SK-N-SH (cell line): ENCODE measurements around the gene SOWAHA. TPM values are rescaled to one million over a fixed set of nuclear protein-coding genes. Genes with fewer than 3 reads are reported as not detected.

Experiments
- CTCF ChIA-PET: fragments of 300-600, 350-600 bp; formaldehyde crosslinking; extraction: SDS; loops from one replicate; lab custom pipeline; 2021; lab: Yijun Ruan, JAX
- POLR2A ChIA-PET: fragments of 350-600 bp; sonication (Branson Sonifier 250); formaldehyde crosslinking; extraction: SDS; loops from one replicate; lab custom pipeline; 2020; ENCODE audit warnings: antibody characterized with exemption, inconsistent platforms; lab: Yijun Ruan, JAX
- DNase-seq: peaks from one replicate; pipeline ENCODE4 v3.0.0; 2012
- H2AFZ ChIP-seq: fragments of 200-600 bp; sonication (generic); 2 replicates; pipeline ENCODE4 v1.8.1; 2016; ENCODE audit warnings: antibody characterized with exemption, mild to moderate bottlenecking, low read depth
- H3F3A ChIP-seq: fragments of 200-600 bp; sonication (generic); replicated peaks from 2 replicates; pipeline ENCODE3; 2016; ENCODE audit warnings: antibody characterized with exemption, mild to moderate bottlenecking; ENCODE audit not compliant: insufficient read depth
- H3K27ac ChIP-seq, 2 experiments: fragments of 200-500 bp in 1 of 2; fragments of 200-600 bp in 1 of 2; sonication (Bioruptor generic) in 1 of 2; sonication (generic), shearing (Covaris generic) in 1 of 2; 2 replicates each; pipeline versions ENCODE4 v1.5.1 to v1.6.1; 2014 to 2016; ENCODE audit warnings: low read depth in 2 of 2, inconsistent platforms in 1 of 2, low read length in 1 of 2, mild to moderate bottlenecking in 1 of 2, mixed read lengths in 1 of 2
- H3K27me3 ChIP-seq: fragments of 200-600 bp; sonication (generic), shearing (Covaris generic); 2 replicates; pipeline ENCODE4 v1.6.1; 2016; ENCODE audit warnings: mixed run types; ENCODE audit not compliant: insufficient read depth
- H3K36me3 ChIP-seq, 2 experiments: fragments of 200-500 bp in 1 of 2; fragments of 200-600 bp in 1 of 2; sonication (Bioruptor generic) in 1 of 2; sonication (generic) in 1 of 2; replicated peaks in 1 of 2; 2 replicates each; pipeline versions ENCODE3 to v1.5.1; 2014 to 2016; ENCODE audit warnings: low read length in 1 of 2, mild to moderate bottlenecking in 1 of 2; ENCODE audit not compliant: insufficient read depth in 2 of 2, control insufficient read depth in 1 of 2
- H3K4me1 ChIP-seq, 2 experiments: fragments of 200-500 bp in 1 of 2; fragments of 200-600 bp in 1 of 2; sonication (Bioruptor generic) in 1 of 2; sonication (generic), shearing (Covaris generic) in 1 of 2; 2 replicates each; pipeline versions ENCODE4 v1.5.1 to v1.6.1; 2014 to 2016; ENCODE audit warnings: low read depth in 1 of 2, low read length in 1 of 2, mixed run types in 1 of 2; ENCODE audit not compliant: insufficient read depth in 2 of 2, control insufficient read depth in 1 of 2
- H3K4me2 ChIP-seq: fragments of 200-600 bp; sonication (generic), shearing (Covaris generic); 2 replicates; pipeline ENCODE4 v1.6.1; 2017; ENCODE audit warnings: mixed run types
- H3K4me3 ChIP-seq, 2 experiments: fragments of 200-500 bp in 1 of 2; fragments of 200-600 bp in 1 of 2; sonication (Bioruptor generic) in 1 of 2; sonication (generic), shearing (Covaris generic) in 1 of 2; 2 replicates each; pipeline versions ENCODE4 v1.5.1 to v1.8.1; 2014 to 2016; ENCODE audit warnings: low read depth in 2 of 2, inconsistent platforms in 1 of 2, low read length in 1 of 2, mild to moderate bottlenecking in 1 of 2, mixed read lengths in 1 of 2, moderate library complexity in 1 of 2
- H3K79me2 ChIP-seq: fragments of 200-600 bp; sonication (generic); 2 replicates; pipeline ENCODE4 v1.8.1; 2017; ENCODE audit warnings: mild to moderate bottlenecking; ENCODE audit not compliant: insufficient read depth
- H3K9ac ChIP-seq: fragments of 200-600 bp; sonication (generic); 2 replicates; pipeline ENCODE4 v1.6.1; 2017; ENCODE audit warnings: mixed run types
- H3K9me2 ChIP-seq: fragments of 200-600 bp; sonication (generic); 2 replicates; pipeline ENCODE4 v1.6.1; 2017; ENCODE audit warnings: mixed run types
- H3K9me3 ChIP-seq: fragments of 200-600 bp; sonication (generic); 2 replicates; pipeline ENCODE4 v1.6.1; 2017; ENCODE audit warnings: mixed run types, mild to moderate bottlenecking, moderate library complexity
- H4K20me1 ChIP-seq: fragments of 200-600 bp; sonication (generic); 2 replicates; pipeline ENCODE4 v1.6.1; 2017; ENCODE audit warnings: mild to moderate bottlenecking, mixed run types; ENCODE audit not compliant: insufficient read depth
- ELF1 ChIP-seq: IDR thresholded peaks from 2 replicates; pipeline ENCODE4 v1.4.0; 2012
- EP300 ChIP-seq, 2 experiments: IDR thresholded peaks; 2 replicates each; pipeline versions ENCODE4 v1.4.0 to v1.6.1; 2012; ENCODE audit warnings: borderline replicate concordance in 1 of 2, low read depth in 1 of 2, low read length in 1 of 2
- FOXJ3 ChIP-seq: sonication (generic); formaldehyde crosslinking; IDR thresholded peaks from 2 replicates; pipeline ENCODE4 v1.5.1; 2020; ENCODE audit warnings: mild to moderate bottlenecking, missing genetic modification reagents
- MEF2A ChIP-seq: IDR thresholded peaks from 2 replicates; pipeline ENCODE4 v1.4.0; 2012; ENCODE audit warnings: low read depth, borderline replicate concordance
- NFIC ChIP-seq: IDR thresholded peaks from 2 replicates; pipeline ENCODE4 v1.4.0; 2012; ENCODE audit warnings: borderline replicate concordance
- NRF1 ChIP-seq: IDR thresholded peaks from 2 replicates; pipeline ENCODE4 v1.6.1; 2012; ENCODE audit warnings: low read depth, mild to moderate bottlenecking, low read length
- RAD21 ChIP-seq: IDR thresholded peaks from 2 replicates; pipeline ENCODE4 v1.6.1; 2012; ENCODE audit warnings: mild to moderate bottlenecking, low read length
- RCOR1 ChIP-seq: fragments of 150-350 bp; IDR thresholded peaks from 2 replicates; pipeline ENCODE4 v1.6.1; 2017; ENCODE audit warnings: antibody characterized with exemption, low read length
- RXRA ChIP-seq: IDR thresholded peaks from 2 replicates; pipeline ENCODE4 v1.4.0; 2012; ENCODE audit warnings: low read depth, mild to moderate bottlenecking, borderline replicate concordance
- SIN3A ChIP-seq: IDR thresholded peaks from 2 replicates; pipeline ENCODE4 v1.6.1; 2012; ENCODE audit warnings: low read depth, mild to moderate bottlenecking, low read length, moderate library complexity, borderline replicate concordance
- TCF12 ChIP-seq: IDR thresholded peaks from 2 replicates; pipeline ENCODE4 v1.4.0; 2012
- TEAD4 ChIP-seq: IDR thresholded peaks from 2 replicates; pipeline ENCODE4 v1.4.0; 2012; ENCODE audit warnings: mild to moderate bottlenecking, borderline replicate concordance; ENCODE audit not compliant: insufficient read depth
- YY1 ChIP-seq: IDR thresholded peaks from 2 replicates; pipeline ENCODE4 v1.4.0; 2012; ENCODE audit warnings: low read depth, mild to moderate bottlenecking
- WGBS: methylation state at CpG from one replicate; pipeline ENCODE4 v1.1.6; 2017; ENCODE audit warnings: low lambda C conversion rate; 5-methylcytosine and 5-hydroxymethylcytosine counted together
- polyA plus RNA-seq, 3 experiments: library from polyadenylated mRNA; depleted of rRNA; stranded (reverse); fragments of >200 nt; gene quantifications; 2 replicates each; pipeline ENCODE4 v1.2.3, GENCODE V29; 2012
- TF ChIP-seq, protein P1 (sequence below): IDR thresholded peaks from 2 replicates; pipeline ENCODE4 v1.4.0; 2012; ENCODE audit warnings: low read depth, borderline replicate concordance
- TF ChIP-seq, protein P2 (sequence below): IDR thresholded peaks from 2 replicates; pipeline ENCODE4 v1.4.0; 2012; ENCODE audit warnings: low read depth
- TF ChIP-seq, protein P3 (sequence below): IDR thresholded peaks from 2 replicates; pipeline ENCODE4 v1.4.0; 2012; ENCODE audit warnings: low read depth, borderline replicate concordance

Gene SOWAHA
- polyA plus RNA-seq, 1 of the 3 experiments (the other 2 are of a cell fraction): 0.30 TPM

DNA sequence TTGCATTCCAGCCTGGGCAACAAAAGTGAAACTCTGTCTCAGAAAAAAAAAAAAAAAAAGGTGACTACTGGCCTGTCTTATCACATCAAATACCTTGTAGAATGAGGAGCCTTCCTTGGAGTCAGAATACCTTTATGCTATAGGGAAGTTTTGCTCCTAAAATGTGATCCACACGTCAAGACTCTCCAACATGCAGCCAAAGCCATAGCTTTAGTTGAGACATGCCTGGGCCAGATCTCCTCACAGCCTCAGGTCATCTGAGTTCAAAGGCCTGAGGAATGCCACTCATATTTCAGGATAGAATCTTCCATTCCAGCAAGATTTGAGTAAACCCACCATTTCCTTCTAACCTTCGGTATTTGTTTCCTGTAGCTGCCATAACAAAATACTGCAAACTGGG is 13.7 kb upstream of the SOWAHA start:
- Histone ChIP-seq H3K4me2 (no peak overlapping the region), H3K79me2 (no peaks in the 10 kb centered on the region), H3F3A (no peaks in the 10 kb centered on the region), H3K27me3 (no peaks in the 10 kb centered on the region), H3K4me1 (peaks cover 0 to 5% of the 10 kb centered on the region in 2 experiments; a peak in 1 of 4 replicates), H3K9me3 (no peaks in the 10 kb centered on the region), H3K4me3 (no peak overlapping the region), H2AFZ (no peak overlapping the region), H3K9ac (no peak overlapping the region), H4K20me1 (no peaks in the 10 kb centered on the region), H3K36me3 (no peaks in the 10 kb centered on the region), H3K27ac (no peak overlapping the region), H3K9me2 (no peaks in the 10 kb centered on the region)
- ChIA-PET CTCF (interaction anchor here (1.1 to 2.7 kb wide), 2 partner anchors 12 to 21 kb away, joined by 3 to 15 read pairs; no protein-coding TSS in a partner anchor), POLR2A (no interaction called here)
- TF ChIP-seq EP300 (IDR thresholded peaks at IDR 0.05; ENCODE audit: borderline replicate concordance in 1 of 2, low read depth in 1 of 2, low read length in 1 of 2) (no peak), FOXJ3 (CRISPR knock-in tag) (no peak), RAD21 (no peak)
- TF ChIP-seq, protein P1, sequence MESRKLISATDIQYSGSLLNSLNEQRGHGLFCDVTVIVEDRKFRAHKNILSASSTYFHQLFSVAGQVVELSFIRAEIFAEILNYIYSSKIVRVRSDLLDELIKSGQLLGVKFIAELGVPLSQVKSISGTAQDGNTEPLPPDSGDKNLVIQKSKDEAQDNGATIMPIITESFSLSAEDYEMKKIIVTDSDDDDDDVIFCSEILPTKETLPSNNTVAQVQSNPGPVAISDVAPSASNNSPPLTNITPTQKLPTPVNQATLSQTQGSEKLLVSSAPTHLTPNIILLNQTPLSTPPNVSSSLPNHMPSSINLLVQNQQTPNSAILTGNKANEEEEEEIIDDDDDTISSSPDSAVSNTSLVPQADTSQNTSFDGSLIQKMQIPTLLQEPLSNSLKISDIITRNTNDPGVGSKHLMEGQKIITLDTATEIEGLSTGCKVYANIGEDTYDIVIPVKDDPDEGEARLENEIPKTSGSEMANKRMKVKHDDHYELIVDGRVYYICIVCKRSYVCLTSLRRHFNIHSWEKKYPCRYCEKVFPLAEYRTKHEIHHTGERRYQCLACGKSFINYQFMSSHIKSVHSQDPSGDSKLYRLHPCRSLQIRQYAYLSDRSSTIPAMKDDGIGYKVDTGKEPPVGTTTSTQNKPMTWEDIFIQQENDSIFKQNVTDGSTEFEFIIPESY: no peak
- DNase-seq: no peak
- WGBS: 89% methylated on average over 2 of the region's 2 CpGs

DNA sequence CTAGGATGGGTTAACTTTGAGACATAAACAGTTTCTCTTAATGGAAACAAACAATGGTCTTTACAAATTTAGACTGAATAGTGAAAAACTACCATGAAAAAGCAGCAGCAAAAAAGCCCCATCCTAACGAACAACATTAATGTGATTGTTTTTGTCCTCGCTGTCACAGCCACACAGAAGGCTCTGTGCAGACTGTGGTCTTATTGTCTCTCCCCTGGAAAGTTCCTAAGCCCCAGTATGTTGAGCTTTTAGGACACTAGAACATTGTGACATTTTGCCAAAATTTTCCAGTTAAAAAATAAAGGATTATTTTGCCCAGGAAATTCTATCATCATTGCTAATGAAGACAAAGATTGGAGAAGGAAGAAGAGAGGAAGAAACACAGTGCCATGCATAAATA is 12.6 kb upstream of the SOWAHA start:
- H2AFZ ChIP-seq: 0 out of 2 replicates have a peak overlapping the region, but pooled peaks have one; percentile 58
- H3K79me2 ChIP-seq: no peaks in the 10 kb centered on the region
- no peaks in the 10 kb centered on the region for H3K9me2 ChIP-seq
- WGBS: 60% methylated on average over 2 of the region's 2 CpGs
- no peaks in the 10 kb centered on the region for H3F3A ChIP-seq
- H3K4me1 ChIP-seq: peaks cover 0 to 5% of the 10 kb centered on the region in 2 experiments; a peak in 1 of 4 replicates
- ChIA-PET POLR2A (no interaction called here), CTCF (interaction anchor here (1.0 to 2.3 kb wide), 2 partner anchors 15 to 20 kb away, joined by 3 to 18 read pairs; no protein-coding TSS in a partner anchor)
- no peak overlapping the region for H3K27ac ChIP-seq
- no peaks in the 10 kb centered on the region for H3K27me3 ChIP-seq
- no peak overlapping the region for H3K9ac ChIP-seq
- no peaks in the 10 kb centered on the region for H3K9me3 ChIP-seq
- no peak overlapping the region for H3K4me3 ChIP-seq
- H3K4me2 ChIP-seq: no peak overlapping the region
- TF ChIP-seq TEAD4 (no peak), FOXJ3 (CRISPR knock-in tag) (no peak), ELF1 (no peak), SIN3A (no peak), MEF2A (no peak), TCF12 (no peak), YY1 (no peak), RXRA (no peak), NRF1 (no peak), NFIC (no peak), RCOR1 (no peak)
- TF ChIP-seq, protein P1: no peak
- TF ChIP-seq, protein P2, sequence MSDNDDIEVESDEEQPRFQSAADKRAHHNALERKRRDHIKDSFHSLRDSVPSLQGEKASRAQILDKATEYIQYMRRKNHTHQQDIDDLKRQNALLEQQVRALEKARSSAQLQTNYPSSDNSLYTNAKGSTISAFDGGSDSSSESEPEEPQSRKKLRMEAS: no peak
- TF ChIP-seq, protein P3, sequence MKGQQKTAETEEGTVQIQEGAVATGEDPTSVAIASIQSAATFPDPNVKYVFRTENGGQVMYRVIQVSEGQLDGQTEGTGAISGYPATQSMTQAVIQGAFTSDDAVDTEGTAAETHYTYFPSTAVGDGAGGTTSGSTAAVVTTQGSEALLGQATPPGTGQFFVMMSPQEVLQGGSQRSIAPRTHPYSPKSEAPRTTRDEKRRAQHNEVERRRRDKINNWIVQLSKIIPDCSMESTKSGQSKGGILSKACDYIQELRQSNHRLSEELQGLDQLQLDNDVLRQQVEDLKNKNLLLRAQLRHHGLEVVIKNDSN: no peak
- TF ChIP-seq, all 33 proteins: peak for 0
- Histone ChIP-seq H4K20me1 (no peaks in the 10 kb centered on the region), H3K36me3 (no peaks in the 10 kb centered on the region)
- DNase-seq: no peak
